GM06990 (cell line): Measurements from ENCODE around the gene GOLGA2.

Experiments
- DNase-seq: peaks from one replicate; pipeline ENCODE4 v3.0.0-alpha.2; 2011; ENCODE audit not compliant: insufficient read length; ENCODE audit errors: extremely low read depth
- H3K27me3 ChIP-seq: replicated peaks from 2 replicates; pipeline ENCODE4 v1.6.0; 2011; ENCODE audit warnings: low read length; ENCODE audit not compliant: control insufficient read depth, insufficient read depth
- H3K36me3 ChIP-seq: 2 replicates; pipeline ENCODE4 v1.5.1; 2011; ENCODE audit warnings: low read length; ENCODE audit not compliant: control insufficient read depth, insufficient read depth
- H3K4me3 ChIP-seq: replicated peaks from 2 replicates; pipeline ENCODE4 v1.5.1; 2011; ENCODE audit warnings: low read depth, mild to moderate bottlenecking, control low read depth, low read length
- CTCF ChIP-seq: IDR thresholded peaks from 2 replicates; pipeline ENCODE4 v1.5.1; 2011; ENCODE audit warnings: low read length, control low read depth, mild to moderate bottlenecking, inconsistent platforms; ENCODE audit not compliant: insufficient read depth, poor library complexity, severe bottlenecking

Gene GOLGA2

GRCh38 chr9:128225770-128226411 is 49.9 kb downstream of the GOLGA2 start:
- Histone ChIP-seq H3K36me3 (no peaks in the 10 kb centered on the region), H3K4me3 (no peak overlapping the region), H3K27me3 (peaks cover 1% of the 10 kb centered on the region; the same call in 1 of the 2 replicates)
- no peak for TF ChIP-seq CTCF
- DNase-seq = no peak

GRCh38 chr9:128224877-128225276 is 50.9 kb downstream of the GOLGA2 start:
- Histone ChIP-seq H3K36me3 (no peaks in the 10 kb centered on the region), H3K4me3 (no peak overlapping the region), H3K27me3 (peaks cover 1% of the 10 kb centered on the region; the same call in 1 of the 2 replicates)
- DNase-seq = no peak
- TF ChIP-seq CTCF = no peak

- no peak for DNase-seq
- no peaks in the 10 kb centered on the region for H3K36me3 ChIP-seq
- H3K27me3 ChIP-seq = peaks cover 1% of the 10 kb centered on the region; the same call in 1 of the 2 replicates
- TF ChIP-seq CTCF = no peak
- H3K4me3 ChIP-seq = no peak overlapping the region
Observed at GRCh38 chr9:128222880-128223670, 52.7 kb downstream of the GOLGA2 start.

GRCh38 chr9:128222026-128222425 is 53.8 kb downstream of the GOLGA2 start:
- Histone ChIP-seq H3K36me3 (no peaks in the 10 kb centered on the region), H3K27me3 (peaks cover 1% of the 10 kb centered on the region; the same call in 1 of the 2 replicates)

GRCh38 chr9:128219831-128220230 is 56.0 kb downstream of the GOLGA2 start:
- no peaks in the 10 kb centered on the region for H3K36me3 ChIP-seq
- TF ChIP-seq CTCF = no peak
- no peak overlapping the region for H3K4me3 ChIP-seq
- no peaks in the 10 kb centered on the region; the same call in 1 of the 2 replicates for H3K27me3 ChIP-seq
- no peak for DNase-seq

More at GRCh38 chr9:128222026-128222425, 53.8 kb downstream of the GOLGA2 start:
- DNase-seq = no peak
- no peak overlapping the region for H3K4me3 ChIP-seq
- no peak for TF ChIP-seq CTCF
